Upper lobe of left lung (tissue), 4 donors: ENCODE data around the gene GOLGA3.

Source experiments
- POLR2A ChIP-seq, 4 donors: fragments of 450-650 bp; IDR thresholded peaks; one replicate each; pipeline ENCODE4 v1.5.1; 2016 to 2017; ENCODE audit warnings: antibody characterized with exemption in 4 of 4, mild to moderate bottlenecking in 2 of 4
- TF ChIP-seq, protein P1 (sequence below), 6 experiments: fragments of 450-650 bp in 4 of 6; fragments of 200-600 bp in 2 of 6; sonication (generic) in 2 of 6; IDR thresholded peaks; one replicate each; pipeline ENCODE4 v1.5.1; 2016 to 2019; ENCODE audit warnings: antibody characterized with exemption in 6 of 6

DNA sequence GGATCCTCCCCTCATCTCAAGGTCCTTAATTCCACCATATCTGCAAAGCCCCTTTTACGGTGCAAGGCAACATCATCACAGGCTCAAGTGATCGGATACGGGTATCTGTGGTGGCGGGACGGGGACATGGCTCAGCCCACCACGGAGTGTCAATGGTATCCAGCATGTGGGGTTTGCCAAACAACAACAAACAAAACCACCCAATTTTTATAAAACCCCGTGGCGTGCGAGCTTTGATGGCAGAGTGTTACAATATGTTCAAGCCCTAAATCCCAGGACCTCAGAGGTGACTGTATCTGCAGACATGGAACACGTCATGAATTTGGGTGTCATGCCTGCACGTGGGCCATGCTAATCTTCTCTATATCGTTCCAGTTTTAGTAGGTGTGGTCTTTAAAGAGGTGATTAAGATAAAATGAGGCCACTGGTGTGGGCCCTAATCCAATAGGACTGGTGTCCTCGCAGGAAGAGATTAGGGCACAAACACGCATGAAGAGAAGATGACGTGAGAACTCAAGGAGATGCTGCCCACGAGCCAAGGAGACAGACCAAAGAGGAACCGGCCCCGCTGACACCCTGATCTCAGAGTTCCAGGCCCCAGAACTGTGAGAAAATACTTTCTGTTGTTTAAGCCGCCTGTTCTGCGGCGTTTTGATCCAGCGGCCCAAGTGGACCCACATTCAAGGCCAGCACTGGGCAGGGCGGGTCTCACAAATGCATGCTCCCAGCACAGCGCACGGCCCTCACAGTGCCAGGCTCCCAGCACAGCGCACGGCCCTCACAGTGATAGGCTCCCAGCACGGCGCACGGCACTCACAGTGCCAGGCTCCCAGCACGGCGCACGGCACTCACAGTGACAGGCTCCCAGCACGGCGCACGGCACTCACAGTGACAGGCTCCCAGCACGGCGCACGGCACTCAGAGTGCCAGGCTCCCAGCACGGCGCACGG is 6.7 kb upstream of the GOLGA3 start:
- TF ChIP-seq, protein P1, sequence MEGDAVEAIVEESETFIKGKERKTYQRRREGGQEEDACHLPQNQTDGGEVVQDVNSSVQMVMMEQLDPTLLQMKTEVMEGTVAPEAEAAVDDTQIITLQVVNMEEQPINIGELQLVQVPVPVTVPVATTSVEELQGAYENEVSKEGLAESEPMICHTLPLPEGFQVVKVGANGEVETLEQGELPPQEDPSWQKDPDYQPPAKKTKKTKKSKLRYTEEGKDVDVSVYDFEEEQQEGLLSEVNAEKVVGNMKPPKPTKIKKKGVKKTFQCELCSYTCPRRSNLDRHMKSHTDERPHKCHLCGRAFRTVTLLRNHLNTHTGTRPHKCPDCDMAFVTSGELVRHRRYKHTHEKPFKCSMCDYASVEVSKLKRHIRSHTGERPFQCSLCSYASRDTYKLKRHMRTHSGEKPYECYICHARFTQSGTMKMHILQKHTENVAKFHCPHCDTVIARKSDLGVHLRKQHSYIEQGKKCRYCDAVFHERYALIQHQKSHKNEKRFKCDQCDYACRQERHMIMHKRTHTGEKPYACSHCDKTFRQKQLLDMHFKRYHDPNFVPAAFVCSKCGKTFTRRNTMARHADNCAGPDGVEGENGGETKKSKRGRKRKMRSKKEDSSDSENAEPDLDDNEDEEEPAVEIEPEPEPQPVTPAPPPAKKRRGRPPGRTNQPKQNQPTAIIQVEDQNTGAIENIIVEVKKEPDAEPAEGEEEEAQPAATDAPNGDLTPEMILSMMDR (IDR thresholded peaks at IDR 0.05): no peak
- TF ChIP-seq POLR2A (IDR thresholded peaks at IDR 0.05): no peak
